Esophagus muscularis mucosa (tissue), 3 donors: Measurements from ENCODE around the gene PRELID3B.

Experiments
- CTCF ChIP-seq, 3 experiments: fragments of 200-600 bp in 2 of 3; fragments of 450-650 bp in 1 of 3; sonication (generic) in 2 of 3; IDR thresholded peaks; one replicate each; pipeline ENCODE4 v1.5.1; 2017 to 2019; ENCODE audit warnings: antibody characterized with exemption in 3 of 3, mild to moderate bottlenecking in 2 of 3, moderate library complexity in 1 of 3
- POLR2A ChIP-seq: fragments of 450-650 bp; IDR thresholded peaks from one replicate; pipeline ENCODE4 v1.6.1; 2017; ENCODE audit warnings: antibody characterized with exemption, moderate library complexity, mild to moderate bottlenecking, low read depth

GRCh38 chr20:59086923-59087322, 44.3 kb upstream of the PRELID3B start:
- TF ChIP-seq CTCF (IDR thresholded peaks at IDR 0.05) (no peak), POLR2A (no peak)
